ENCODE data around the gene PARP8.
"Not testable (repeated sequence)": the region's sequence is repeated elsewhere in the genome, so short reads cannot be mapped to it uniquely, and the experiment has no call there.

PARP8 gene

GRCh38 chr5:50666261-50667022, at the start of gene PARP8:
PARP8 (plus strand) TSS chr5:50666637; CDS start chr5:50667096, 459 bp downstream.
- peak within 1 kb of the TSS; percentile 96 for H3K27ac ChIP-seq
- no peaks in the 10 kb centered on the region for H3K27me3 ChIP-seq
- H3K36me3 ChIP-seq, result no peaks in the 10 kb centered on the region
- no peaks in the 10 kb centered on the region for H3K9me3 ChIP-seq
- H3K4me1 ChIP-seq (ENCODE audit: control insufficient read depth in 1 of 2, insufficient read depth in 1 of 2, low read depth in 1 of 2, low read length in 1 of 2), result peaks cover 52 to 57% of the 10 kb centered on the region in 2 experiments
- peak within 1 kb of the TSS; percentile 78 to 88 for H3K4me3 ChIP-seq (ENCODE audit: low read depth in 1 of 2, low read length in 1 of 2)
- no peak for TF ChIP-seq CTCF (IDR thresholded peaks at IDR 0.05)

GRCh38 chr5:50623666-50624065, 42.8 kb upstream of the PARP8 start:
- Histone ChIP-seq H3K36me3 (no peaks in the 10 kb centered on the region), H3K4me3 (ENCODE audit: low read depth in 1 of 2, low read length in 1 of 2) (no peak overlapping the region), H3K4me1 (ENCODE audit: control insufficient read depth in 1 of 2, insufficient read depth in 1 of 2, low read depth in 1 of 2, low read length in 1 of 2) (no peaks in the 10 kb centered on the region), H3K27me3 (no peaks in the 10 kb centered on the region), H3K9me3 (no peaks in the 10 kb centered on the region), H3K27ac (no peak overlapping the region)
- TF ChIP-seq CTCF (IDR thresholded peaks at IDR 0.05), result no peak

GRCh38 chr5:50634866-50635265, 31.6 kb upstream of the PARP8 start:
- not testable (repeated sequence) for H3K27me3 ChIP-seq, H3K9me3 ChIP-seq, H3K36me3 ChIP-seq
- Histone ChIP-seq H3K4me1 (ENCODE audit: control insufficient read depth in 1 of 2, insufficient read depth in 1 of 2, low read depth in 1 of 2, low read length in 1 of 2) (peaks cover 50 to 59% of the 10 kb centered on the region in 2 experiments), H3K27ac (peak overlapping the region; percentile 76), H3K4me3 (ENCODE audit: low read depth in 1 of 2, low read length in 1 of 2) (peak overlapping the region; percentile 23 to 45)

- H3K9me3 ChIP-seq; H3K27me3 ChIP-seq; H3K4me3 ChIP-seq (ENCODE audit: low read depth in 1 of 2, low read length in 1 of 2); H3K36me3 ChIP-seq: not testable (repeated sequence)
- Histone ChIP-seq H3K4me1 (ENCODE audit: control insufficient read depth in 1 of 2, insufficient read depth in 1 of 2, low read depth in 1 of 2, low read length in 1 of 2) (peaks cover 59 to 69% of the 10 kb centered on the region in 2 experiments), H3K27ac (peak overlapping the region; percentile 73)
Measured at GRCh38 chr5:50637576-50637975, 28.9 kb upstream of the PARP8 start.

- Histone ChIP-seq H3K9me3 (no peaks in the 10 kb centered on the region), H3K4me1 (ENCODE audit: control insufficient read depth in 1 of 2, insufficient read depth in 1 of 2, low read depth in 1 of 2, low read length in 1 of 2) (peaks cover 54 to 66% of the 10 kb centered on the region in 2 experiments), H3K27me3 (no peaks in the 10 kb centered on the region), H3K4me3 (ENCODE audit: low read depth in 1 of 2, low read length in 1 of 2) (no peak overlapping the region), H3K36me3 (no peaks in the 10 kb centered on the region), H3K27ac (peak overlapping the region; percentile 93)
- no peak for TF ChIP-seq CTCF (IDR thresholded peaks at IDR 0.05)
Measured at GRCh38 chr5:50646591-50646990, 19.8 kb upstream of the PARP8 start.

GRCh38 chr5:50647726-50648125, 18.7 kb upstream of the PARP8 start:
- H3K36me3 ChIP-seq, result no peaks in the 10 kb centered on the region
- peak overlapping the region; percentile 39 to 41 for H3K4me3 ChIP-seq (ENCODE audit: low read depth in 1 of 2, low read length in 1 of 2)
- H3K27ac ChIP-seq, result peak overlapping the region; percentile 93
- no peaks in the 10 kb centered on the region for H3K27me3 ChIP-seq
- TF ChIP-seq CTCF (IDR thresholded peaks at IDR 0.05), result no peak
- no peaks in the 10 kb centered on the region for H3K9me3 ChIP-seq
- peaks cover 45 to 65% of the 10 kb centered on the region in 2 experiments for H3K4me1 ChIP-seq (ENCODE audit: control insufficient read depth in 1 of 2, insufficient read depth in 1 of 2, low read depth in 1 of 2, low read length in 1 of 2)

Data from neutrophil (primary cell).